IPS DF 4.7 (cell line): ENCODE results near the gene SELENOS.

Experiments used
- DNase-seq: peaks from one replicate; pipeline ENCODE4 v3.0.0-alpha.2; 2013; ENCODE audit warnings: low spot score; ENCODE audit errors: extremely low read depth

The SELENOS gene

DNA sequence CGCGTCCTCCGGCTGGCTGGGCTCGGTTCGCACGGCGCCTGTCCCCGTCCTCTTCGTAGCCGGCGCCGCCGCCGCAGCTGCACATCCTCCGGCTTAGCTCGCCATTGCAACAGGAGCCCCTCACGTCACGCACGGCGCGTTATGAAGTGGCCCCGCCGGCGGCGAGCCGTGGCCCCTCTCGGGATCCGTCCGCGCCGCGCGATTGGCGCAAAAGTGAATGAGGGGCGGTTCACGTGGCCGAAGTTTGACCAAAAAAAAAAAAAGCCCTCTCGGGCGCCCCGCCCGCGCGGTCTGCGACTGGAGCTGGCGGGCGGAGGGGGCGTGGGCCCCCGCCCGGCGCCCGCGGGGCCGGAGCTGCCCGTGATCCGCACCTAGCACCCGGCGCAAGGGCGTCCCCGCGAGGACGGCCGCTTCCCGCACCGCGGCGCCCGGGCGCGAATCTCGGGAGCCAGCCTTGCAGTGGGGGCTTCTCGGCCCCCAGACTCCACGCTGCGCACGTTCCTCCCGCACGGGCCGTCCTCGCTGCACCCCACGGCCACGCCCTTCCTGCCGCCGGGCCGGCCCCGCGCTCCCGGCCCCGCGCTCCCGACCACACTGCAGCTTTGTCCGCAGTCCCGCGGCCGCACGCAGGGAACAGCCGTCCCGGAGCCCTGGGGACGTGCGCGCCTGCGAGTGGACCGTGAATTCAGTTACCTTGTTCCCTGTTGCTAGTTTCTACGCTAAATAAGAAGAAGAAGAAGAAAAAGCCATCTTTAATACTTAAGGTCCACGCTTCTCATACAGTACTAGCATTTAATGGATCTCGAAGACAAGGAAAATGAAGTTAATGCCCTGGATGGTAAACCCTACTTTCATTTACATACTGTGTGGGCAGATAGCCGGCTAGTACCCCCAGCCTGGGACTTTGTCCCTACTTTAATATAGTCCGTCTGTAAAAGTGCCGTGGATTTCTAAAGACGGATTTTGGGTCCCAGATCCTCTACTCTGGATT lies 25.2 kb downstream of the SELENOS start, which contains the start of gene CHSY1:
TSS of gene CHSY1 (minus strand) at position 219 of the 991 bp plus-strand sequence. CDS start 592 bp downstream, outside the sequence.
- no peak for DNase-seq

DNA sequence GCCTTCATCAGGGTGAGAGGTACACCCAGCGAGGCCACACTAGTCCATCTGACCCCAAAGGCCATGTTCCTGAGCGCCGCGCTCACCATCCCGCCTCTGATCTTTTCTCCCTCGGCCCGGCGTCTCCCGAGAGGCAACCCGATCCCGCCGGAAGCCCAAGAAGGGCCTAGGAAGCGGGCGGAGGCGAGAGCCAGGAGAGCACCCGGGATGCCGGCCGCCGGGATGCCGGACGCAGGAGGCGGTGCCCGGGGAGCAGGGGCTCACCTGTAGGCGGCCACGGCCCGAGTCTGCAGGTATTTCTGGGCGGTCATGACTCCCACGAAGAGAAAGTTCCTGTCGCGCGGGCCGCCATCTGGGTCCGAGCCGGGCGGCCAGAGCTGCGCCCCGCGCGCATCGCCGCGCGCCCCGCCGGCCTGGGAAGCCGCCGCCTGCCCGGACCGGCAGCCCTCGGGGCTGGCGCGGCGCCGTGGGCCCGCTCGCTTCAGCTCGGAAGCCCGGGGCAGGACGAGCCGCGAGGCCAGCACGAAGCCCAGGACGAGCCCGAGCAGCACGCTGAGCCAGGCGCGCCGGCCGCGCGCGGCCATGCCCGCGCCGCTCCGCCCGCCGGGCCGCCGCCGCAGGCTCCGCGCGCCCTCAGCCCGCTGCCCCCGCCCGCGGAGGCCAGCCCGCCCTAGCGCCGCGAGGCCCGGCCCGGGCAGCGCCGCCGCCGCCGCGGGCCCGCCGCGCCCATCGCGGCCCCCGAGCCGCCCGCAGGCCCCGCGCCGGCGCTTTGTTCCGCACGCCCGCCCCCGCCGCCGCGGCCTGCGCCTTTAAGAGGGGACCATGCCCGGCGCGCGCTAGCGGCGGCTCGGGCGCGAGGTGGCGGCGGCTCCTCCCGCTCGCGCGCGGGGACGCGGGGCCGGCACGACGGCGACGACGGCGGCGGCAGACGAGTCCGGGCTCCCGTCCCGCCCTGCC lies 26.1 kb downstream of the SELENOS start:
- no peak for DNase-seq

DNA sequence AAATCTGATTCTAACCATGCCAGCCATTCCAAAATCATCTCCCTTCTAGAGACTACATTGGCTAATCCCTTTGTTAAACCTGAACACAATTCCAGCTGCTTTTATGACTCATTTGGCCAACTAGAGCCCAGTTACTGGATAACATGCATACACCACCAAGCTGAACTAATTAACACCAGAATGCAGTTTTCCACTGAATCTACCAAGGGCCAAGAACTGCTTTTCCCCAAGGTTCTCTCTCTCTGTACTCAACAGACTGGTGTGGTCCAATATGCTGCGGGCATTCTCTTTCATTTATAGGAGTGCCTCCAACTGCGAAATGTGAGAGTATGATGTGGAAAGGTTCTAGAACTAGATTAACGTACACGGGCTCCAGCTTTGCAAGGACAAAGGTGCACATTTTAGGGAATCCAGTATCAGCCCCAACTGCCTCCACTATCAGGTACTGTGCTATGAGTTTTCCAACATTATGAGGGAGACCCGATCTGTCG lies 26.9 kb downstream of the SELENOS start:
- DNase-seq, result no peak

DNA sequence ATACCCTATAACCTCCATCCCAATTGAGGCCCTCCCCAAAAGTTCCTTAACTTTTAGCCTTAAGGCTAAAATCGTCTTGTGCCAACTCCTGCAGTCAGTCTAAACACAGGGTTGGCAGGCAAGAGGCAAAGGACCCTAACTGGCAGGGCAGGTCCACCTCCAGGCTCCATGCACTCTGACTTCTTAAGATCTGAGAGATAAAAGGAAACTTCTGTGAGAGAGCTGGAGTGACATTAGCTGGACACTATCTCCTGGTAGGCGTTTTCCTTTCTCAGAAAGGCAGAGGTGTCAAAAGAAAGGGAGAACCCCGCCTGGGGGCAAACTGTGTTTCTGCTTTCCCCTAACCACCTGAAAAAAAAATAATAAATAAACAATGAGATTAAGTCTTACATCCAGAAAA lies 29.0 kb downstream of the SELENOS start:
- DNase-seq, result no peak

DNA sequence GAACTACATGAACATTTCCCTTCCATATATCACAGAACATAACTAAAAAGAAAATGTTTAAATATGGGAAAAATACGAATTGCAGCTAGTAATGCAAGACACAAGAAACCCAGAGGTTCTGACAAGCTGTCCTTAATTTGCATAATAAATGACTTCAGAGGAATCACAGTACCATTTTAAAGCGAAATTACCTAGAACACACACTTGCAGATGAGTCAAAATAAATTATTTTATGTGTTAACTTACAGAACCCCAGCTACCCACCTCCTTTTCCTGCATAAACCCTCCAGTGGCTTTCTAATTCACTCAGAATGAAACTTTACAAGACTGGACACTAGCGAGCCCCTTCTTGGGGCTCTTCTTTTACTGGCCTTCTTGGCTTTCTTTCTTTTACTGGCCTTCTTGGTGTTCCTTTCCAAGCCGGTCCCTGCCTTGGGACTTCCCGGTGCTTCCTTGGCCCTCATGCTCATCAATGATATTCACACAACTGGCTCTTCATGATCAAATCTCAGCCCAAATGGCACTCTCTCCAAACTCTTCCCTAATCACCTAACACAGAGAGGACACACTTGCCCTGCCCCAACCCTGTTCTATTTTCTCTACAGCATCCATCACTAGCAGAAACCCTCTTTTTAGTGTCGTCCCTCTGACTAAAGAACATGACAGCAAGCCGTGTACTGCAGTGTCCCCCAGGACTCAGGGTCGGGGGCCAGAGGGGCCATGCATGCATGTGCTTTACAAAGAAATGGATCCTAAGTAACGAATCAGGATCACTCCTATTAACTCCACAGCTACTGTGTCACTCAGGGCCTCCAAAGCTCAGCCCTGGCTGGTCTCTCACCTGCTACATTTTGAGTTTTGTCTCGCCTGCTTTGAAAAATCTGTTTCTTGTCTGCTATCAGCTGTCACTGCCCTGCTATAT lies 30.2 kb downstream of the SELENOS start:
- no peak for DNase-seq

DNA sequence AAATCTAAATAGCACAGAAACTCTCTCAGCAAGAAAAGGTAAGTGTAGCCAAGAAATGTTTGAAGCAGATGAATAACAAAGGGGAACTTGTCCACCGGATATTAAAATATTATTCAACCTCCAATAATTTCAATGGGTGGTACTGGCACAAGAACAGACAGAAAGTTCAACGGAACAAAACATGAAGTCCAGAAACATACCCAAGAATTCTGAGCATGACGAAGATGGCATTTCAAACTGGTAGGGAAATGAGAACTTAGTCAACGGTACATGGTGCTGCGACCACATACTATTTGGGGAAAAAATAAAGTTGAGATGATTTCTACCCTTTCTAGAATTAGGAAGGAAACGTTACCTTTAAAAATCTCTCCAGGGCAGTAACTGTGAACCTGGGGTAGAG lies 30.9 kb downstream of the SELENOS start:
- no peak for DNase-seq

DNA sequence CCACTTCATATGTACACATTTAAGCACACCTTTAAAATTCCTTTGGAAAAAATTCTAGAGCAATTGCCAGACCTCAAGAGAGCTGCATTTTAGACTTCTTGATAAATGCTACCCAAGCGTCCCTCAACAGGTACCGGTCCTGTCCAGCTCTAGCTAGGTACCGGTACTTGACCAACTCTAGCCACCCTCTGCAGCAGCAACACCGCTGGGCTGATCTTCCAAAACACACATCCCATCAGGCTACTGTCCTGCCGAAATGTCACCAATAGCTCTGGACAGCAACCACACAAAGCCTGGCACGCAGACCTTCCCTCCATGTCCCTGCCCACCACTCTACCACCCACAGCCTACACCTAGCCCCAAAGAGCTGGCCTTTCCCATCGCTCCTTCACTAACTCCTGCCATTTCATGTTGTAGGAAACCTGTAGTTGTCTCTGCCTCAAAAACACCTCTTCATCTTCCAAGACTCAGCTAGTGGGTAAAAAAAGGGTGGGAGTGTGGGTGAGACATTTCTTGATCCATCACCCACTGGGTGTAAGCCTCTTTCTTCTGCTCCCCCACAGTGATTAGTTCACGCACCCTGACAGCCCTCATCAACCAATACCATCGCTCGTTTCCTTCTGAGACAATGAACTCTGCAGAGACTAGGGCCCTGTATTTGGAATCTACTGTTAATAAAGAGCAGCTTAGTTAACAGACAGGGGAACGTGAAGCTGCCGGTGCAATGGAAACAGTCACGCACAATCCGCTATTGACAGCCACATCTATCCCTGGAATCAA lies 32.2 kb downstream of the SELENOS start:
- DNase-seq, result no peak

DNA sequence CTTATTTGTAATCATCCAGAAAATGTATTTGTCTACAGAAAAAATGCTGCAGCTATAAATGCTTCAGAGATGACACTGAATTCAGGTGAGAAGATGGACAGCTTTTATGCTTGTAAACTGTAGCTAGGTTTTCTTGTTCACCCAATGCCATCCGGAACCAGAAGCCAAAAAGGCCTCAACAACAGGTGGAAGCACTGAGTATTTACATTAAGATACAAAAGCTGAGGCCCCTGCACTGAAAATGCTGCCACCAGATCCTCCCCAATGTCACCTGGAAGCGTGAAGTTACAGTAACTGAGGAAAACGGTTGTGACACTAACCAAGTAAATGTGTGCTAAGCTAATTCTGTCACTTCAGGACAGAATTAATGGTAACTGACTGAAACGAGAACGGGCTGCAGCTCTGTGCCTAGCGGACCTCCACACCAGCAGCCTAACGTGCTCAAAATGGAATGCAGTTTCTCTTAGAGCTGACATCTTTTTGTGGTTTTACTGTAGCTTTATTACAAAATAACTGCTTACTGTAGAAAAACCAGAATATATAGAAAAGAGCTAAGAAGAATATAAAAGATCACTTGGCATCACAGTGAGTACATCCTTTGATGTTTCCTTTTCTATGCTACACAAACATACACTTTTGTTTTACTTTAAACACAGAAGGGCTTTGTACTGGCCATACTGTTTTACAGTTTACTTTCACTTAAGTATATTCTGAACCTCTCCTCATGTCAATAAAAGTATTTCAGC lies 33.1 kb downstream of the SELENOS start:
- DNase-seq, result no peak

DNA sequence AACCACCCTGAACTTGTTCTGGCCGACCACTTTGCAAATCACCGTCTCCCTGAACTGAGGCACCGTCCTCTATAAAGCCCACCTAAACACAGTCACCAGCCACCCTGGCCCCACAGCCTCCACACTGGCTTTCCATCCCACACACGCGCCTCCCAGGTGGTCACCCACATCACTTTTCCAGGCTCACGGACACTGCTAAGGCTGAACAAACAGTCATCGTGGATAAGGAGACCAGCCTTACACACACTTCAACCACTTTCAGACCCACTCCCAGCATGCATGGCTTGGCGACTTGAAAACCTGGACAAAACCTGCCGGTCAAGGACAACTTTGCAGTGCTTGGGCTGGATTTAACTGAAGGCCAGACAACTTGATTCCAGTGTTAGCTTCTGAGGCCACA lies 33.9 kb downstream of the SELENOS start:
- no peak for DNase-seq

DNA sequence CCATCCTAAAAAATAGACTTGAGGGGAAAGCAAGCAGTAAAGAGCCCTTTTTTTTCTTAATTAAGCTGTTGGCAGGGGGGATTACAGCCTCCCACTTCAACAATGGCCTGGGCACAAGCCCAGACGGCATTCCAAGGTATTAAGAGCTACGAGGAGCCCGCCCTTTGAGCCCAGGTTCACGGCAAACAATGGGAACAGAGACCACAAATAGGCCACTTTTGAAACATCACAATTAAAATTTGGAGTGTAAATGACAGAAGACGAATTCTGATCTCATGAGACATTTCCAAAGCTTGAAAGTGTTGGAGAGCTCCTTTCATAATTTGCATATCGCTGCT lies 34.3 kb downstream of the SELENOS start:
- DNase-seq, result no peak

DNA sequence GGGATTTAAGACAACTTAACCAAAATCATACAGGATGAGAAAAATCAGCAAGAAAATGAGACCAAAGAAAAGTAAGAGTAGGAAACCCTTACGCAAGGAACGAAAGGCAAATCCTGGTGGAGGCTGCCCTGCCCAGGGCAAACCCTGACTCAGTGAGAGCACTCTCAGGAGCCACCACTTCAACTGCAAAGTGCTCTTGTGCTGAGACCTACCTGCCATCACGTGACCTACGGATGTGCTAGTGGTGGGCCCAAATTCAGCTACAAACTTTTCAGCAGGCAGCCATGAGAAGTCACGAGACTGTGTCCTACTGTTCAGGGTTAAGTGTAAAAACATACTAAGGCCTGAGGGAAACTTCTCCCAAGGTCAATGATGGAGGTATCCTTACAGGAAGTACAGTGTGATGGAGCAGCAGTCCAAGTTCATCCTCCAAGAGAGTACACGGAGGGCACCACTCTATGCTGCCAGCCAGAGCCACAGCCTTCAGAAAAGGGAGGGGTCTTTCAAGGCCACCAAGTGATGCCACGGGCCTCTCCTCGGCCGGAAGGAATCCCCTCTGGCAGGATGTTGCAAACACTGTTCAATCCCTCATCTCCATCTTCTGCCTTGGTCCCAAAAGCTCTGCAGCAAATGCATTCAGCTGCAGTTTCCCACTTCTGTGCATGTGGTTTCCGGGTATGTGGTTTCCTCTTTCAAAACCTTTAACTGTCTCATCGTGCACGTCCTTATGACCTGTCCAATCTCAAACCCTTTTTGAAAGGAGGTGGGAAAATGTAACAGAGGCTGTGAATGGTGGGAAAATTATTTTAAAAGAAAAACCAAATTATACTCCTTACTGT lies 34.9 kb downstream of the SELENOS start:
- DNase-seq, result no peak

DNA sequence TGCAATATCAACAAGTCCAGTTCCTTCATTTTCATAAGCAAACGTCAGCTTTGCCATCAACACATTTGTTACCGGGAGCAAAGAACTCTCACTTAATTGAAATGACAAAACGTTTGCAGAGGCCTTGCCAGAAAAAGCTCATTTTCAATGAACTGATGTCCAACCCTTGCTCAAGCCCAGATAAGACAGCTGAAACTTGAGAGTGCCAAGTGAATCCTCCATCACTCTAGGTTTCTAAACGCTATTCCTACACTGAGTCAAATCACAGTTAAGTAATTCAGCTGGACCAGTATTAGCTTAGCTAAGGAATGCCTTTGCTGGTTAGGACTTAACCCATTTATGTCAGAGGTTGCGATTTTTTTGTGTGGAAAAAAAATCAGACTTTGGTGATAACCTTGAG lies 36.9 kb downstream of the SELENOS start:
- no peak for DNase-seq

DNA sequence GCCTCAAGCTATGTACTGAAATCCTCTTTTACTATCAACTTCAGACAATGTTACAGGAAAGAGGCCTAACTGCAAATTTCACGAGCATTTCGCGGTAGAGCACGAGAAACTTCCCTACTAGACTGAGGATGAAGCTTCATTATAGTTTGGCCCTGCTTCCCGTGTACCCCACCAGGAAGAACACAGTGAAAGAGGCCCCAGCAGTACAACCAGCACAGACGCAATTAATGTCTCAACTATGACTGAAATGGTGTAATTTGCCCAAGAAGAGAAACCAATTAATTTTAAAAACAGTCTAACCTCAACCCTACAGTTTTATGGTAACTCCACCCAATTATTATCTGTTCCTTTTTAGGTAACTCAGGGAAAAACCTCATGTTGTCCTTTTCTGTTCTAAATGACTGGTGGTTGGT lies 37.6 kb downstream of the SELENOS start:
- no peak for DNase-seq

DNA sequence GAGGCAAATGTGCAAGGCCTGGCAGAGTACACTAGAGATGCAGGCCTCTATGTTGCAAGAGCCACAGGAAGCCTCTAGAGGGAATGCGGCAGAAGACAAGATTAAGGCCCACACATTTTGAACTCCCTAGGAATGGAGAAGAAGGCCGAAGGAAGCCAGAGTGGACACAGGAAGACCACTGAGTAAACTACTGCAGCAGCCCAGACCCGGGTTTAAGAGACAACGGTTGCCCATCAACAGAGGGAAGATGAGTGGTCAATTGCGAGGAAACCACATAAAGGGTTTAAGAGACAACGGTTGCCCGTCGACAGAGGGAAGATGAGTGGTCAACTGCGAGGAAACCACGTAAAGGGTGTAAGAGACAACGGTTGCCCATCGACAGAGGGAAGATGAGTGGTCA lies 40.0 kb downstream of the SELENOS start:
- DNase-seq, result no peak

DNA sequence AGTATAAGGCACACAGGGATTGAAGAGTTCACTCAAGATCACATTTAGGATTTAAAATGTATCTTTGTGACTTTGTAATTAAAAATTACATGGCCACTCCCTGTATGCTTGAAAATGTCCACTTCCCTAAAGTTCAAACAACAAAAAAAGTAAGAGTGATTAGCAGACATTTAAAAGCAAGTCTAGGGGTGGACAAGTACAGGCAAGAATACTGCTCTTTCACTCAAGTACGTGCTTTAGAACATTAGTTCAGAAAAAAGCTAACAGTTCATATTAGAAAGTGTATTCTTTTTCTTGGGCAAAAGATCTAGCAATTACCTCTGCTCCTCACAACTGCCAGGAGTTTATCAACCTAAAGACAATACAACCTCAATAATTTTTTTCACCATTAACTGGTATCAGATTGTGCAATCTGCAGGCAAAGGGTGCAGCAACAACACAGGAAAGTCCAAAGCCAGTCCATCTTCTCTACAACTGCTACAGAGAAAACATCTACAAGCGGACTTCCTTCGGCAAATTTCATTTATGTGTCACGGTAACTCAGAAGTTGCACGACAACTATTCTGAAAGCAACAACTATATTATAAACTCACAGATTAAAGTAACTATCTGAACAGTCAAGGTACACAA lies 43.5 kb downstream of the SELENOS start:
- DNase-seq, result no peak

DNA sequence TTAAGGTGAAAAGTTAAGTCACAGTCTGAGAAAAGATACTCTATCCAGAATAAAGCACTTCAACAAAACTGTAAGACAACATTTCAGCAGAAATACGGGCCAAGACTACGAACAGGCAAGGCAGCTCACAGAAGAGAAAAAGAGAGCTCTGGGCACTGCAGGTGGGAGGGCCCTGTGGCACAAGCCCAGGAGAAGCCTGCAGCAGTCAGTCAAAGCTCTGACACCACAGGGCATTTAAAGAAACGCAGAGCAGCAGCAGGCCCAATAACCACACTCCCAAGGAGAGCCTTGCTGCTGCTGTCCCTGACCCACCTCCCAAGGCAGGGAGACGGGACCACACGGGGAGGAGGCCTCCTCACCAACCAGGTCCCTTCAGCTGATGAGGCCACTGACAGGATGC lies 44.6 kb downstream of the SELENOS start:
- no peak for DNase-seq

DNA sequence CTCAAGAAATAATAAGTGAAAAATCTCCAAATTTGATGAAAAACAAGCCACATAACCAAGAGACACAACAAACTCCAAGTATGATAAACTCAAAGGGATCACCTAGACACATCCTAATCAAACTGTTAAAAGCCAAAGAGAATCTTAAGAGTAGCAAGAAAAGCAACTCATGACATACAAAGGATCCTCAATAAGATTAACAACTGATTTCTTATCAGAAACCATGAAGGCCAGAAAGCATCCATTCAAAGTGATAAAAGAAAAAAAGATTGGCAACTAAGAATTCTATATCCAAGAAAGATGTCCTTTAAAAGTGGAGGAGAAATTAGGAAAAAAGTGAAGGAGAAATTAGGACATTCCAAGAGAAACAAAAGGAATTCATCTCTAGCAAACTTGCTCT lies 49.0 kb downstream of the SELENOS start:
- no peak for DNase-seq

DNA sequence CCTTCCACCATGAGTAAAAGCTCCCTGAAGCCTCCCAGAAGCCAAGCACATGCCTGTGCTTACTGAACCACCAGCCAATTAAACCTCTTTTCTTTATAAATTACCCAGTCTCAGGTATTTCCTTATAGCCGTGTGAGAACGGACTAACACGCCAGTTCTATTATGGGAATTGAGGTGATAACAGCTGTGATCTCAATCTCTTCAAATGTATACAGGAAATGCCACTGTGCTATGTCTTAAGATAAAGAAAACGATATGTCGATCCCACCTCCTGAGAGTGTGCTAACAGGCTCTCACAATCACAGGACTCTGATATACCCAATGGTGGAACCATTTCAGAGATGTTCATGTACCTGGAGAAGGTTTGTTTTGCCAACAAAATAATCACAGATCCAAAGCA lies 51.6 kb downstream of the SELENOS start:
- DNase-seq, result no peak
